Central memory CD4-positive, alpha-beta T cell (primary cell): ENCODE data around the gene AK8.

Experiments
- DNase-seq: peaks from one replicate; pipeline ENCODE4 v3.0.0; 2022

AK8 gene

GRCh38 chr9:132857616-132858342 lies 20.3 kb downstream of the AK8 start:
- DNase-seq = no peak

- DNase-seq = no peak
Observed at GRCh38 chr9:132857031-132857430, 21.1 kb downstream of the AK8 start.

GRCh38 chr9:132855904-132856303 lies 22.2 kb downstream of the AK8 start:
- DNase-seq = no peak

DNA sequence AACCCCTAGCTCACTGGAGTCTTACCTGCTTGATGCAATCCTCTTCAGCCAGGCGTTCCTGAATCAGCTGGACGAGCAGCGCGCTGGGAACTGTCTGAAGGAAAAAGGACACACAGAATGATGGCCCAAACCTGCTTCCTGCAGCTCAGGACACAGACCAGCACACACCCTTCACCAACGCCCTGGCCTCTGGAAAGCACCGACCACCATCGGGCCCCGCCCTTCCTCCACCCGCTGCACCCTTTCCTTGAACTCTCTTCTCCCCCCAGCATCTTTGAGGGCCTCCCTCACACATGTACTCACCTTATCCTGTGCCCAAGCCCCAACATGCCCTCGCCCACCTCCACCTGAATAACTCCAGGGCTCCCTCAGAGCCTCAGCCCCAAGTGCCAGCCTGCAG lies 23.3 kb downstream of the AK8 start:
- DNase-seq = no peak

DNA sequence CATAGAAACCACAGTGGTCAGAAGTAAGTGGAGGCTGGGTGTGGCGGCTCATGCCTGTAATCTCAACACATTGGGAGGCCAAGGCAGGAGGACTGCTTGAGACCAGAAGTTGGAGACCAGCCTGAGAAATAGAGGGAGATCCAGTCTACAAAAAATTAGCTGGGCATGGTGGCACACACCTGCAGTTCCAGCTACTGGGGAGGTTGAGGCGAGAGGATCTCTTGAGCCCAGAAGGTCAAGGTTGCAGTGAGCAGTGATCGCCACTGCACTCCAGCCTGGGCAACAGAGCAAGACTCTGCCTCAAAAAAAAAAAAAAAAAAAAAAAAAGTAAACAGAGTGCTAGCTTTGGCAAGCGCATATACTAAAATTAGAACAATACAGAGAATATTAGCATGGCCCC lies 24.6 kb downstream of the AK8 start:
- DNase-seq = no peak

GRCh38 chr9:132849185-132849706 lies 28.8 kb downstream of the AK8 start:
- no peak for DNase-seq

DNA sequence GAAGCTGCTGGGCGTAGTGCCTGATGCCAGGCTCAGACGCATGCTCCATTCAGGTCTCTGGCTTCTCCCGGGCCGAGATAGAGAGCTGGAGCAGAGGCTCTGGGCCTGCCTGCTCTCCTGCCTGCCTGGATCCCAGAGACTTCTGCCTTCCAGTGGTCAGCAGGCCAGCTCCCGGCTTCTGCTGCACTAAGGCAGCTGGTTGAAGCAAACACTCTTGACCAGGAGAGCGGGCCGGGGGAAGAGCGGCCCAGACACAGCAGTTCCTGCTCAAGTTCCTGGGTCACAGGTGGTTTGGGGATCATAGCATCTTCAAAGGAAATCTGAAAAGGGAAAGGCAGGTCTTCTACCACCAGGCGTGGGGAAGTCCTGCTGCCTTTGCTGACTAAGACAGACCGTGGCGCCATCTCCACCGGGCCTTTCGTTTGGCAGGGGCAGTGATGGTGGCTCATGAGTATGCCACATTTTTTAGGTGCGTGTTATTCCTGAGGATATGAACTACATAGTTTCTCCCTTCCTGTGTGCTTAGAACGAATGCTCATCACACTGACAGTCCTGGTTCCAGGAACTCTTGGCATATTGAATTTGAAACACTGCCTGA lies 31.1 kb downstream of the AK8 start:
- no peak for DNase-seq

- DNase-seq = no peak
Observed at GRCh38 chr9:132846109-132846917, 31.8 kb downstream of the AK8 start.

DNA sequence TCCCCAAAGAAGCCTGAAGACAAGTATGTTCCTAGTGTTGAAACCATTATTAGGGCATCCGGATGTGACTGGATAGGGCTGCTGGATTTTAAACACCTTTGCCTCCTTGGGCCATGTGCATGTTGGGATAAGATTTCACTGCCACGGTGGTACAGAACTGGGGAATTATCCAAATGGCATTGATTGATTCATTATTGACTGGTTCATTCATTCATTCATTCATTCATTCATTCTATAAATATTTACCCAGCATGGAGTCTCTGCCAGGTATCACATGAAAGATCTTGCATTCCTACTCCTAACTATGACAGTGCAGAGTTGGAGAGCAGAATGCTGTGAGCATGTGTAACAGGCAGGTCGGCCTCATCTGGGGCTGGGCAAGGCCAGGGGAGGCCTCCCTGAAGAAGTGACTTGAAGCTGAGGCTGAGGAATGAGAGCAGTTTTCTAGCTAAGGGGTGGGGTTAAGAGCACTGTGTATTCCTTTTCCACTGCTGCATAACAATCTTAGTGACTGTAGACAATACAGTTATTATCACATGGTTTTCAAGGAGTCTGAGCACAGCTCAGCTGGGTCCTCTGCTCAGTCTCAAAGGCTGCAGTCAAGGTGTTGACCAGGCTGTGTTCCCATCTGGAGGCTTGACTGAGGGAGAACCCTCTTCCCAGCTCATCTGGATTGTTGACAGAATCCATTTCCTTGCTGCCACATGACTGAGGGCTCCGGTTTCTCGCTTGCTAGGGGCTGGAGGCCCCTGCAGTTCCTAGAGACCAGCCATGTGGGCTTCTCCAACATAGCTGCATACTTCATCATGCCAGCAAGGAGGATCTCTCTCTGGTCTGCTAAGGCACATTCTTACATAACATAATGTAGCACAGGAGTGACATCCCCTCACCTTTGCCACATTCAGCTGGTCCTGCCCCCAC lies 35.7 kb downstream of the AK8 start:
- DNase-seq = no peak

- no peak for DNase-seq
Observed at GRCh38 chr9:132840980-132841379, 37.1 kb downstream of the AK8 start.

DNA sequence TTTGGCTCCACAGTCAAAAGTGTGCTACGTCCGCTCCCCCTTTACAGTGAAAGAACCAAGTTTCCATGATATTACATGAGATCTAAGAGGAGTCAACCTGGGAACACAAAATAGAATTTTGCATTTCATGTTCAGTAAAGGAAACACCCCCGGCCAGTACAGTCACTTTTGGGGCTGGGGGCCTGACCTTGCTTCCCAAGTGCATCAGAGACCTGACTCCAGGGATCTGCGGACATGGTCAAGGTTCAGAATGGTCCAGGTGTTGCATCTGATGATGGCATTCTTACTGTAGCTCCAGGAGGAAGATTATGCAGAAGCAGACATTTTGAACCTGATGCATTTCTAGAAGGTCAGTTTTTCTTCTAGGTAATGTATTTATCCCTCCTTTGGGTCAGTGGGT lies 39.8 kb downstream of the AK8 start:
- DNase-seq = no peak

GRCh38 chr9:132837501-132838286 lies 40.4 kb downstream of the AK8 start:
- DNase-seq = no peak

- no peak for DNase-seq
Observed at GRCh38 chr9:132834343-132834742, 43.7 kb downstream of the AK8 start.

GRCh38 chr9:132833550-132834121 lies 44.4 kb downstream of the AK8 start:
- DNase-seq = no peak

GRCh38 chr9:132832171-132832881 lies 45.8 kb downstream of the AK8 start:
- DNase-seq = no peak

- no peak for DNase-seq
Observed at GRCh38 chr9:132828201-132828770, 49.8 kb downstream of the AK8 start.

GRCh38 chr9:132827366-132827765 lies 50.7 kb downstream of the AK8 start:
- no peak for DNase-seq

- DNase-seq = no peak
Observed at GRCh38 chr9:132826621-132827365, 51.3 kb downstream of the AK8 start.

DNA sequence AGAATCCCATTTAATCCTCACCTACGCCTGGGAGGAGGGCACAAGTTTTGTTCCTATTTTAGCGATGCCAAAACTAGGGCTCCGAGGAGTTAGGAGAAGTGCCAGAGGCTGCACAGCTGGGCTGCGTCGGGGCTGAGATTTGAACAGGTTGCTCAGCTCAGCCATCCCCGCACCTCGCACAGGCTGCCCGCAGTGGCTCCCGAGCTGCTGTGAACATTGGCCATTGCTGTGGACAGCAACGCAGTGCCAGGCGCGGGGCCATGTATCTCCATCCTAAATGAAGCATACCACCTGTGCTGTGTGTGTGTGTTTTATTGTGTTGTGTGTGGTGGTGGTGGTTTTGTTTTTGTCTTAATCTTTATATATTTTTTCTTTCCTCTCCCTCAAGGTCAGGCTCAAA lies 52.0 kb downstream of the AK8 start:
- DNase-seq = no peak

DNA sequence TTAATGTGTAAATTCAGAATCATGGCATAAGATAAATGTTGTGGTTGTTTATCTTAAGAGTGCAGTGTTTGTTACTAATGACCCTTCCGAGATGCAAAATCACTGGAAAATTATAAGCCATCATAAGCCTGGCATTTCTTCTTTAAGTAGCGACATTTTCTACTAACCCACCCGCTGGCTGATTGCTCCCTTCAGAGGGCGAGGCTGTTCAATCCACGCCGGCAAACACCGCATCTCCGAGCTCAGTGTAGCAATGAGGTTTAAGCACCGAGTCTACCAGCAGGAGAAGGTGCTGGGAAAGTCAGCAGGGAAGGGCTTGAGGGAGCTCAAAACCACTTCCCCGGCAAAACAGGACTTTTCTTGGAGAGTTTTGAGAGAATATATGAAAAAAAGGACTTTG lies 52.7 kb downstream of the AK8 start:
- no peak for DNase-seq
